GM12874 (cell line): ENCODE measurements around the gene ZNF600.

Experiments used
- CTCF ChIP-seq: IDR thresholded peaks from 2 replicates; pipeline ENCODE4 v1.5.1; 2011; ENCODE audit warnings: low read depth, mild to moderate bottlenecking, control low read depth, low read length, moderate library complexity; ENCODE audit not compliant: insufficient read depth

ZNF600 gene

GRCh38 chr19:52785506-52785905 lies 1.1 kb downstream of the ZNF600 start:
- no peak for TF ChIP-seq CTCF

GRCh38 chr19:52778811-52779210 lies 7.8 kb downstream of the ZNF600 start:
- no peak for TF ChIP-seq CTCF

- no peak for TF ChIP-seq CTCF
These were observed 36.8 kb downstream of the ZNF600 start for GRCh38 chr19:52749780-52750179.

- no peak for TF ChIP-seq CTCF
These were observed 38.1 kb downstream of the ZNF600 start for GRCh38 chr19:52748336-52748950.

GRCh38 chr19:52743091-52743490 lies 43.5 kb downstream of the ZNF600 start:
- TF ChIP-seq CTCF, result no peak

- no peak for TF ChIP-seq CTCF
These were observed 44.1 kb downstream of the ZNF600 start for GRCh38 chr19:52742516-52742915.

- TF ChIP-seq CTCF, result no peak
These were observed 44.6 kb downstream of the ZNF600 start for GRCh38 chr19:52741951-52742485.
